Breast epithelium (tissue), 3 donors: ENCODE data around the gene WASF3.

Experiments
- POLR2A ChIP-seq: fragments of 450-650 bp; IDR thresholded peaks from one replicate; pipeline ENCODE4 v1.6.1; 2016; ENCODE audit warnings: antibody characterized with exemption, mild to moderate bottlenecking, moderate library complexity
- POLR2AphosphoS5 ChIP-seq, 3 donors: sonication (generic); formaldehyde crosslinking; IDR thresholded peaks; one replicate each; pipeline ENCODE4 v1.6.1; 2017; ENCODE audit warnings: antibody characterized with exemption in 3 of 3
- TF ChIP-seq, protein P1 (sequence below), 3 donors: fragments of 450-650 bp; IDR thresholded peaks; one replicate each; pipeline ENCODE4 v1.5.1; 2016 to 2017; ENCODE audit warnings: antibody characterized with exemption in 3 of 3, mild to moderate bottlenecking in 3 of 3, moderate library complexity in 3 of 3

DNA sequence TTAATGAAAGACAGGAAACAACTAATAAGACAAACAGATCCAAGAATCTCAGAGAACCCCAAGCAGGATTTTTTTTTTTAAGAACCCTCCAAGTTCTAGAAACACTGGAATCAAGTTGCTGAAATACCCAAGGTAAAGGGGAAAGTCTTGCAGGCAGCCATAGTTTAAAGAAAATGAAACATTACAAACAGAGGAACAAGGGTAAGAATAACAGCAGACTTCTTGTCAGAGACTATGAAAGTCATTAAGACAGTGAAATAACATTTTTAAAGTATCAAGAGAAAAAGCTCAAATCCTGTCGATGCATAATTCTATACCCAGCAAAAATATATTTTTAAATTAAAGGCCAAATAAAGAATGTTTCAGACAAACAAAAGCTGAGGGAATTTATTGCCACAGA, 67.1 kb downstream of the WASF3 start:
- TF ChIP-seq, protein P1, sequence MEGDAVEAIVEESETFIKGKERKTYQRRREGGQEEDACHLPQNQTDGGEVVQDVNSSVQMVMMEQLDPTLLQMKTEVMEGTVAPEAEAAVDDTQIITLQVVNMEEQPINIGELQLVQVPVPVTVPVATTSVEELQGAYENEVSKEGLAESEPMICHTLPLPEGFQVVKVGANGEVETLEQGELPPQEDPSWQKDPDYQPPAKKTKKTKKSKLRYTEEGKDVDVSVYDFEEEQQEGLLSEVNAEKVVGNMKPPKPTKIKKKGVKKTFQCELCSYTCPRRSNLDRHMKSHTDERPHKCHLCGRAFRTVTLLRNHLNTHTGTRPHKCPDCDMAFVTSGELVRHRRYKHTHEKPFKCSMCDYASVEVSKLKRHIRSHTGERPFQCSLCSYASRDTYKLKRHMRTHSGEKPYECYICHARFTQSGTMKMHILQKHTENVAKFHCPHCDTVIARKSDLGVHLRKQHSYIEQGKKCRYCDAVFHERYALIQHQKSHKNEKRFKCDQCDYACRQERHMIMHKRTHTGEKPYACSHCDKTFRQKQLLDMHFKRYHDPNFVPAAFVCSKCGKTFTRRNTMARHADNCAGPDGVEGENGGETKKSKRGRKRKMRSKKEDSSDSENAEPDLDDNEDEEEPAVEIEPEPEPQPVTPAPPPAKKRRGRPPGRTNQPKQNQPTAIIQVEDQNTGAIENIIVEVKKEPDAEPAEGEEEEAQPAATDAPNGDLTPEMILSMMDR (IDR thresholded peaks at IDR 0.05), result no peak
- no peak for TF ChIP-seq POLR2A
- TF ChIP-seq POLR2AphosphoS5 (IDR thresholded peaks at IDR 0.05), result no peak
